HTR-8/SVneo (cell line): ENCODE measurements around the gene SLC6A19.
"Not testable (repeated sequence)": the region's sequence is repeated elsewhere in the genome, so short reads cannot be mapped to it uniquely, and the experiment has no call there.

Experiments
- DNase-seq: peaks from one replicate; pipeline ENCODE4 v3.0.0; 2011; ENCODE audit warnings: low spot score, mixed read lengths; ENCODE audit not compliant: insufficient read length
- FAIRE-seq: peaks from 2 replicates; lab custom pipeline; 2011; peaks lifted over from hg19 to GRCh38; lab: Jason Lieb, UNC

The SLC6A19 gene

GRCh38 chr5:1201327-1202025 lies at the start of gene SLC6A19:
SLC6A19 (plus strand) TSS chr5:1201595; CDS start chr5:1201651, 56 bp downstream.
- DNase-seq, result no peak
- FAIRE-seq, result no peak

GRCh38 chr5:1152156-1152555 lies 49.2 kb upstream of the SLC6A19 start:
- DNase-seq, result no peak
- no peak for FAIRE-seq

- FAIRE-seq, result peak; percentile 54
- DNase-seq, result no peak
Observed at GRCh38 chr5:1152771-1153282, 48.6 kb upstream of the SLC6A19 start.

- no peak for FAIRE-seq
Observed at GRCh38 chr5:1153428-1153827, 48.0 kb upstream of the SLC6A19 start.

GRCh38 chr5:1155191-1156032 lies 46.0 kb upstream of the SLC6A19 start:
- DNase-seq, result no peak
- FAIRE-seq, result no peak

More at GRCh38 chr5:1153428-1153827, 48.0 kb upstream of the SLC6A19 start:
- DNase-seq, result no peak

- DNase-seq, result no peak
- no peak for FAIRE-seq
Observed at GRCh38 chr5:1156033-1156753, 45.2 kb upstream of the SLC6A19 start.

GRCh38 chr5:1156754-1157460 lies 44.5 kb upstream of the SLC6A19 start:
- DNase-seq (no peak), FAIRE-seq (no peak)

- FAIRE-seq, result peak; percentile 99
Observed at GRCh38 chr5:1157461-1157986, 43.9 kb upstream of the SLC6A19 start.

GRCh38 chr5:1158647-1159340 lies 42.6 kb upstream of the SLC6A19 start:
- FAIRE-seq, result no peak
- no peak for DNase-seq

More at GRCh38 chr5:1157461-1157986, 43.9 kb upstream of the SLC6A19 start:
- not testable (repeated sequence) for DNase-seq

GRCh38 chr5:1159341-1159675 lies 42.1 kb upstream of the SLC6A19 start:
- FAIRE-seq, result no peak
- DNase-seq, result no peak

GRCh38 chr5:1159774-1160406 lies 41.5 kb upstream of the SLC6A19 start:
- DNase-seq, result no peak
- FAIRE-seq, result no peak

- FAIRE-seq (peak; percentile 57), DNase-seq (no peak)
Observed at GRCh38 chr5:1161108-1161832, 40.1 kb upstream of the SLC6A19 start.

GRCh38 chr5:1161833-1162229 lies 39.6 kb upstream of the SLC6A19 start:
- FAIRE-seq (no peak), DNase-seq (no peak)

GRCh38 chr5:1162276-1162675 lies 39.1 kb upstream of the SLC6A19 start:
- DNase-seq, result no peak
- FAIRE-seq, result no peak

GRCh38 chr5:1162751-1163150 lies 38.6 kb upstream of the SLC6A19 start:
- FAIRE-seq, result no peak
- no peak for DNase-seq

GRCh38 chr5:1163366-1163765 lies 38.0 kb upstream of the SLC6A19 start:
- DNase-seq (no peak), FAIRE-seq (no peak)

- DNase-seq (no peak), FAIRE-seq (no peak)
Observed at GRCh38 chr5:1163879-1164278, 37.5 kb upstream of the SLC6A19 start.
